T-helper 2 cell treated with Interferon-gamma antibody and Interleukin-4, amounts not matched to agents 5 μg/mL and 100 μg/mL, for 36 hours (primary cell): ENCODE results near the gene SFT2D2.

Experiments
- DNase-seq: peaks from one replicate; pipeline ENCODE4 v3.0.0; 2021; ENCODE audit warnings: low spot score
- H3K27ac Mint-ChIP-seq: one replicate; pipeline ENCODE4 v1.8.0; 2021; ENCODE audit warnings: mild to moderate bottlenecking, mixed read lengths
- H3K27me3 Mint-ChIP-seq: one replicate; pipeline ENCODE4 v1.8.0; 2021; ENCODE audit warnings: low read depth, mixed read lengths
- H3K36me3 Mint-ChIP-seq: one replicate; pipeline ENCODE4 v1.8.0; 2021; ENCODE audit warnings: low read depth, mixed read lengths
- H3K4me1 Mint-ChIP-seq: one replicate; pipeline ENCODE4 v1.8.0; 2021; ENCODE audit warnings: low read depth, mixed read lengths
- H3K4me3 Mint-ChIP-seq: one replicate; pipeline ENCODE4 v1.8.0; 2022; ENCODE audit warnings: mild to moderate bottlenecking, moderate library complexity, mixed read lengths
- H3K9me3 Mint-ChIP-seq: one replicate; pipeline ENCODE4 v1.8.0; 2021; ENCODE audit warnings: mixed read lengths

SFT2D2 gene

GRCh38 chr1:168291222-168291837, 65.5 kb downstream of the SFT2D2 start:
- no peaks in the 10 kb centered on the region for H3K27me3 Mint-ChIP-seq
- no peak overlapping the region for H3K27ac Mint-ChIP-seq
- no peak overlapping the region for H3K4me3 Mint-ChIP-seq
- no peak for DNase-seq
- H3K4me1 Mint-ChIP-seq: peaks cover 14% of the 10 kb centered on the region
- H3K9me3 Mint-ChIP-seq: no peaks in the 10 kb centered on the region
- peaks cover 2% of the 10 kb centered on the region for H3K36me3 Mint-ChIP-seq

- Mint-ChIP-seq H3K27me3 (no peaks in the 10 kb centered on the region), H3K9me3 (no peaks in the 10 kb centered on the region), H3K36me3 (no peaks in the 10 kb centered on the region), H3K27ac (no peak overlapping the region), H3K4me1 (peaks cover 3% of the 10 kb centered on the region), H3K4me3 (no peak overlapping the region)
- DNase-seq: no peak
These were observed 67.6 kb downstream of the SFT2D2 start for GRCh38 chr1:168293356-168293755.

GRCh38 chr1:168295411-168296114, 69.8 kb downstream of the SFT2D2 start:
- Mint-ChIP-seq H3K4me3 (no peak overlapping the region), H3K9me3 (no peaks in the 10 kb centered on the region), H3K27me3 (no peaks in the 10 kb centered on the region), H3K4me1 (peaks cover 3% of the 10 kb centered on the region), H3K27ac (no peak overlapping the region), H3K36me3 (peaks cover 1% of the 10 kb centered on the region)
- DNase-seq: no peak

GRCh38 chr1:168297019-168297730, 71.4 kb downstream of the SFT2D2 start:
- no peak for DNase-seq
- Mint-ChIP-seq H3K27ac (no peak overlapping the region), H3K27me3 (no peaks in the 10 kb centered on the region), H3K9me3 (no peaks in the 10 kb centered on the region), H3K36me3 (peaks cover 1% of the 10 kb centered on the region), H3K4me3 (no peak overlapping the region), H3K4me1 (no peaks in the 10 kb centered on the region)

- Mint-ChIP-seq H3K4me1 (peaks cover 2% of the 10 kb centered on the region), H3K9me3 (no peaks in the 10 kb centered on the region), H3K36me3 (peaks cover 1% of the 10 kb centered on the region), H3K27ac (no peak overlapping the region), H3K4me3 (no peak overlapping the region), H3K27me3 (no peaks in the 10 kb centered on the region)
- no peak for DNase-seq
These were observed 72.6 kb downstream of the SFT2D2 start for GRCh38 chr1:168298446-168298845.

- Mint-ChIP-seq H3K4me3 (no peak overlapping the region), H3K27ac (no peak overlapping the region), H3K27me3 (no peaks in the 10 kb centered on the region), H3K9me3 (no peaks in the 10 kb centered on the region), H3K4me1 (peaks cover 9% of the 10 kb centered on the region), H3K36me3 (peaks cover 1% of the 10 kb centered on the region)
- DNase-seq: no peak
These were observed 74.8 kb downstream of the SFT2D2 start for GRCh38 chr1:168300626-168301025.

- Mint-ChIP-seq H3K4me3 (no peak overlapping the region), H3K27ac (no peak overlapping the region), H3K9me3 (no peaks in the 10 kb centered on the region), H3K27me3 (no peaks in the 10 kb centered on the region), H3K36me3 (peaks cover 1% of the 10 kb centered on the region), H3K4me1 (peaks cover 9% of the 10 kb centered on the region)
- DNase-seq: no peak
These were observed 76.0 kb downstream of the SFT2D2 start for GRCh38 chr1:168301664-168302320.
